Hypothalamus (tissue), 51 donors: ENCODE measurements around the gene LMAN1L.

Experiments
- DNase-seq, 51 donors: peaks; one replicate each; lab custom pipeline; 2025; lab: John Stamatoyannopoulos, UW

LMAN1L gene

GRCh38 chr15:74873756-74874424 lies 61.3 kb downstream of the LMAN1L start:
- peak in 6 of 51 donors; percentile 13 to 62 (median 36) for DNase-seq
